GM21723 (cell line): ENCODE data around the gene PACRGL.
"Not testable (repeated sequence)": the region's sequence is repeated elsewhere in the genome, so short reads cannot be mapped to it uniquely, and the experiment has no call there.

Experiments used
- ATAC-seq: cut with Tn5 transposase; IDR thresholded peaks from one replicate; pipeline ENCODE4 v1.9.1; 2021; ENCODE audit warnings: mild to moderate bottlenecking, moderate library complexity; ENCODE audit not compliant: unreplicated experiment

PACRGL gene

DNA sequence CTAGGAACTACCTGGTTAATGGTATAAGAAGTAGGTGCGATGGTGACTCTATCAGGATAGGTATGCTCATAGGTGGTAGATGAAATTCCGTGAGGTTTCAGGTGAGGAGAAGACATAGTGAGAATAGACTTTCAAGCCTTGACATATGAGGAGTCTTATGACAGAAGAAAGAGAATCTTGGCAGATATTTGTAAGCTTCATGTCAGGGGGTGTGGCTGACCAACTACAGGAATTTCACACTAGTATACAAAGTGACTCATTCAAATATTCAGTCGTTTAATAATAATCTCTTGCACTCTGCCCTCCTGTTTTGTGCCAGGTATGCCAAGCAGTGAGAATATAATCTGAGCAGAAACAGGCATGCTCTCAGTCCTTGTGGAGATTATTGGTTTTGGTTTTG, 22.8 kb downstream of the PACRGL start:
- ATAC-seq = no peak

DNA sequence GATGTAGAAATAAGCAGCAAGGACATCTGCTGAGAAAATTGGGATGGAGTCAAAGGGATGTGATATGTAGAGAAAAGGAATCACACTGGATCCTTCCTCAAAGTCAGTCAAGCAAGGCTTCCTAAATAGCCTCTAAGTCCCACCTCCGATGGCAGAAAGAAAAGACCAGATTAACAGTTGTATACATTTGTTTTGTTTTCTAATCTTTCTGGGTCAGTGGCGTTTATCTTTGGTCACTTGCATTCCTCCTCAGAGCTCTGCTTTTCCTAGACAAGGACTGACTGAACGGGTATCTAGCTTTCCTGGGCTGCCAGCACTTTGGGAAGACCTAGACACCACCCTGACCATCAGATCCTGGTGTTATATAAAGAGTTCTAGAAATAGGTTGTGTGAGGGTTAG, 23.2 kb downstream of the PACRGL start:
- ATAC-seq = no peak

DNA sequence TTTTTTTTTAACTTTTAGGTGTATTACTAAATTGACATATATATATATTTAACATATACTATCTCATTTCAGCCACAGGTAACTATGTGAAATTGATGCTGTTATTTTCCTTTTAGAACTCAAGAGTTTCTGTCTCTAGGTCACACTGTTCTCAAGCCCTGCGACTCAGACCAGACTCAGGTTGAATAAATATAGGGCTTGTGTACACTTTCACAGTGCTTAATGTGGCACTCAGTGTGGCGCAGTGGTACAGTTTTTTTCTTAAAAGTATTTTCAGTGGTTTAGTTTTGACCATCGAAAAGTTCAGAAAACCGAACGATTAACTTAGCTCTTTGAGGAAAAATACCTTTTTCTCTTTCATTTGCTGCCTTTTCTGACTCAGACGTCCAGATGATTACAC, 24.7 kb downstream of the PACRGL start:
- no peak for ATAC-seq

DNA sequence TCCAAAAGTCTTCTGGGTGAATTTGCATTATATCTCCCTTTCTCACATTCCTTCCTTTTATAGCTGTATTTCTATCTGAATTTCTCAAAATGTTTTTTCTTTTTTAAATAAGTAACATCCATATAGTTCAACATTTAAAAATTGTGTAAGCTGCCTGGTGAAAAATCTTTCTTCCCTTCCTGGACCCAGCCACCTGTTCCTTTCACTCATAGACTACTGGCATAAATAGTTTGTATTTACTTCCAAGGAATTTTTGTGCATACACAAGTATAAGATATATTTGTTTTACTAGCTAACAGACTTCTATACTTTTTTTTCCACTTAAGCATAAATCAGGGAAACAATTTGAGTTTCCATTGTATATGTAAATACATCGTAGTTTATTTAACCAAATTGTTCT, 35.7 kb downstream of the PACRGL start:
- no peak for ATAC-seq

DNA sequence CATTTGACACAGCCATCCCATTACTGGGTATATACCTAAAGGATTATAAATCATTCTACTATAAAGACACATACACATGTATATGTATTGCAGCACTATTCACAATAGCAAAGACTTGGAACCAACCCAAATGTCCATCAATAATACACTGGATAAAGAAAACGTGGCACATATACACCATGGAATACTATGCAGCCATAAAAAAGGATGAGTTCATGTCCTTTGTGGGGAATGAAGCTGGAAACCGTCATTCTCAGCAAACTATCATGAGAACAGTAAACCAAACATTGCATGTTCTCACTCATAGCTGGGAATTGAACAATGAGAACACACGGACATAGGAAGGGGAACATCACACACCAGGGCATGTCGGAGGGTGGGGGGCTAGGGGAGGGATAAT, 45.7 kb downstream of the PACRGL start:
- not testable (repeated sequence) for ATAC-seq

DNA sequence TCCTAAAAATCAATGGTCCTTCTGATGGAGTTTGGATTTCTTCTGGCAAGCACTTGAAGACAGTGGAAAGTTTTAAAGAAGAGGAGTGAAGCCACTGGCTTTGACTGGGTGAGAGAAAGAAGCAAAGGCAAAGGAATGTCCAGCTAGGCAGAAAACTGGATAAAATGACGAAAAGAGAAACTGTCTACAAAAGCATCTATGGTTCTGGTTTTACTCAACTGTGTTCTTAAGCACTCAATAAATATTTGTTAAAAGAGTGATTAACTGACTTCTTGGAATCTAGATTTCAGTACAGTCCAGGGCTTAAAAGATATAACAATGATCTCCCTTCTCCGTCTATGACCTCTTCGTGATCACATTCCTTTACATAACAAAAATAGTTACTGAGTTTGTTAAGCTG, 52.4 kb downstream of the PACRGL start:
- ATAC-seq = no peak

DNA sequence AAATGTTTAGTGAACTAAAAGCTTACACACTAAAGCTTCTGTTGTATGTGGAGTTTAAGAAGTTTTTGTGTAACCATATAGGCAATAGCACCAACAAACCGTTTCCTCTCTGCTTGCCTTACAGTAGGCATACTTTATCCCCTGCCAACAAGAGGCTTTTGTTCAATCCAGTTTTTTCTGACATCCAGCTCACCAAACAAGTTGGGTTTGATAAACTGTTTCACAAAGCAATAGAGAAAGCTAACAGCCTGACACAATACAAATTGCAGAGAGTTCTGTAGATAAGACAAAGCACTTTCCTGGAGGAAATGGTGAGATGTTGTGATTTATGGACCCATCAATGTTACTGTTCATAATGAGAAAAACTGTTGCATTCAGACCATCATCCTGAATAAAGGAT, 53.8 kb downstream of the PACRGL start:
- no peak for ATAC-seq

DNA sequence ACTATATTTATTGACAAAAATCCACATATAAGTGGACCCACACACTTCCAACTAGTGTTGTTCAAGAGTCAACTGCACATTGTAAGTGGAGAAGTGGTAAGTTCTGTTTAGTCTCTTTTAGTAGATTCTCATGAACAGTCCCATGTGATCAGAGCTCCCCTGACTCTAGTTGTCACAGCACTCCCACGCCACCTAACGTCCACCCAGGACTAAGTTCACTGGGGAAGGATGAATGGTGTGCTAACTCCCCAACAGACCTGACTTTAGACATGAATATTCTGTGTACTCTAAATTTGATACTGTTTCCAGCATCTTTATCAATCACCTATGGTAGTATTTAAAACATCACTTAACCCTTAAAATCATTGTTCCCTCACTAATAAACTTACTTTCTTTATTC, 59.8 kb downstream of the PACRGL start:
- ATAC-seq = no peak

DNA sequence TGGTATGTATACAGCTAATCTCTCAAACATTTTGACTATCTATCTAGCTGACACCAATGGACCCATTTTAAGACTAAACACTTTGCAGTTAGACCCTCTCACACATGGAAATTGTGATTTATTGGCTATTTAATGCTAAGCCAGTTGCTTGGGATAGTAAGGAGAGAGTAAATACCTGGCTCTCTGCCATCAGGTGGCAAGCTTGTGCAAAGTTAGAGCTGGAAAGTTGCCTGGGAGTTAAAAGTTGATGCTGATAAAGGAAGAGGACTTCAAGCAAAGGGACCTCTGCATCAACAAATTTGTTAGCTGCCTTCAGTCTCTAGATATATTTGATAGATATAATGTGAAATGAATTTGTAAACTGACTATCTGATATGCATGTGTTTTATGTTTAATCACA, 61.1 kb downstream of the PACRGL start:
- no peak for ATAC-seq

DNA sequence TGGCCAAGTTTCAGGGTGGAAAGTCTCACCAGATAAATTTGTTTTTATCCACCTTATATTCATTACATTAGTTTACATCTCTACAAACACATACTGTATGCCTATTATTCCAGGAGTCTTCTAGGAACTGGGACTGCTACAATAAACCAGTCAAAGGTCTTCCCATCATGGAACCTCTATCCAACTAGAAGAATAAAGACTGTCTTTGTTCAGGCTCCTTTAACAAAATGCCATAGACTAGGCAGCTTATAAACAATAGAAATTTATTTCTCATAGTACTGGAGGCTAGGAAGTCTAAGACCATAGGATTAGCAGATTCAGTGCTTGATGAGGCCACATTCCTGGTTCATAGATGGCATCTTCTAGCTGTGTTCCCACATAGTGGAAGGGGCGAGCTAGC, 61.6 kb downstream of the PACRGL start:
- ATAC-seq = no peak

DNA sequence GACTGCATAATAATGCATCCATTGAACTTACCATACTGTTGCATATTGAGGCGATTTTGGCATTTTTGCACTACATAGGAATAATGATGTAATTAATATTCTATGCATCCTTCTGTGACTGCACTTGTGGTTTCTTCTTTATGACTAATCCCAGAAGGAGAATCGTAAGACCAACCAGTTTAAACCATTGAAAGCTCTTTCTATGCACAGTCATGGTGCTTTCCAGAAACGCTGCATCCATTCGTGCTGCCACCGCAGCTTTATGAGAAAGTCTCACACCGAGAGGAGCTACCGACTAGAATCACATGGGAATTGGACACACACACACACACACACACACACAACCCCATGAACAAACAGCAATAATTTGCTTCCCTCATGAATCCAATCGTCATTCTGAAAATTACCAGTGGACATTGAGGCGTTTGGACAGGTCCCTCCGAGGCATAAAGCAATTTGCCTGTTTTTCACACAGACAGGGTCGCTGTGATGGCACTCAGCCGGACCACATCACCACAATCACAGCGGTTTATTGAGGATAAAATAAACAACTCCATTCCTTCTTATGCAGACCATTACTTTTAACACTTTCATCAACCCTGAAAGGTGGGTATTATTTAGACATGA, 64.2 kb downstream of the PACRGL start:
- ATAC-seq = no peak

DNA sequence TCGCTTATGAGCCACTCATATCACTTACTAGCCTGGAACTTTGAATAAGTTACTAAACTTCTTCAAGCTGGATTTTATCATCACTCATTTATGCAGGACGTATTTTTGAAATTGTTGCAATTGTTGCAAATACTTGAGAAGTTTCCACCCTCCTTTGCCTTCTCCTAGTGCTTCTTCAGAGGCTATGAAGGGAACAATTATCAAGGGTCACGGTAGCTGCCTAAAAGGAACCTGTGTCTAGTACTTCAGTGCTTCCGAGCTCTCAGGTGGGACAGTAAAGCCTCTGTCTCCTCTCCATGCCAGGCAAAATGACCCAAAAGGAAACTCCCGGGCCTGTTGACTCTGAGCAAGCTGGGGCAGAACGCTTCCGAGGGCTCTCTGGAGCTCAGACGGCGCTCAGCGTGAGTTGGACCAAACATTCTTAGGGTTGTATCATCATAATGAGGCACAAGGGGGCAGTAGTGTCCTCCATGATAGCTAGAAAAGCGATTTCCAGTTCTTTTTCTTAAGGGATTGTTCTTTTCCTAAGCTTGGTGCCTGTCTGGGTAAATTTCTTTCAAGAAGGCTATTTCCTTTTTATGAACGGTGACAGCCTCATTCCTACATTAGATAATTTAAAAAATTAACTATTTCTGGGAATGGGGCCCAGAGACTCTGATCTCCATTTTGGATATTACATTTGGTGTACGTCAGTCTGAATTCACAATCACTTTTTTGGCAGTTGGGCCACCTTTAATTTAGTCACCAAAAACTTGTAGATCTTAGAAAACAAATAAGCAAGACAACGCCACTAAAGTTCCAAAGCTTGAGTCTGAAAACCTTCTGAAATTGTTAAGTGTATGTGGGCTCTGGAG, 73.1 kb downstream of the PACRGL start:
- peak; percentile 84 for ATAC-seq

DNA sequence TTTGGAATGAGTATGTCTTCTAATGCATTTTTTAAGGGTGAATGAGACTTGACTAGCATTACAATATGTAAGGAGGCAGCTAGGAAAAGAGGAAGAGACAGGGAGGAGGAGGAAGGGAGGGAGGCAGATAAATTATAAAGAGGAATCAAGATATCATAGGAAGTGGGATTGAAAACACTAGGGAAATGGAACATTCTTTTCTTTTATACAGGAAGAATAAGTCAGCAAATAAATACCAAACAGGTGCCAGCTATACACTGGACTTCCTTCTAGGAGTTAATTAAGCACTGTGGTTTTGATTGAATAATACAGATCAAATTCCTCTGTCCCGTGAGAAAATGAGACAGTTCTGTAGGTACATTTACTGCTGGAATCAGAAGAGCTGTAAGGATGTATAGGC, 78.6 kb downstream of the PACRGL start:
- ATAC-seq = no peak

DNA sequence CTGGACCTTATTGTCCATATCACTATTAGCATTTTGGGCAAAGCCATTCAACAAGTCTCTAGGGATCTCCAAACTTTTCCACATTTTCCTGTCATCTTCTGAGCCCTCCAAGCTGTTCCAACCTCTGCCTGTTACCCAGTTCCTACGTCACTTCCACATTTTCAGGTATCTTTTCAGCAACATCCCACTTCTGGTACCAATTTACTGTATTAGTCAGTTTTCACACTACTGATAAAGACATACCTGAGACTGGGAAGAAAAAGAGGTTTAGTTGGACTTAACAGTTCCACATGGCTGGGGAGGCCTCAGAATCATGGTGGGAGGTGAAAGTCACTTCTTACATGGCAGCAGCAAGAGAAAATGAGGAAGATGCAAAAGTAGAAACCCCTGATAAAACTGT, 82.9 kb downstream of the PACRGL start:
- ATAC-seq = not testable (repeated sequence)

DNA sequence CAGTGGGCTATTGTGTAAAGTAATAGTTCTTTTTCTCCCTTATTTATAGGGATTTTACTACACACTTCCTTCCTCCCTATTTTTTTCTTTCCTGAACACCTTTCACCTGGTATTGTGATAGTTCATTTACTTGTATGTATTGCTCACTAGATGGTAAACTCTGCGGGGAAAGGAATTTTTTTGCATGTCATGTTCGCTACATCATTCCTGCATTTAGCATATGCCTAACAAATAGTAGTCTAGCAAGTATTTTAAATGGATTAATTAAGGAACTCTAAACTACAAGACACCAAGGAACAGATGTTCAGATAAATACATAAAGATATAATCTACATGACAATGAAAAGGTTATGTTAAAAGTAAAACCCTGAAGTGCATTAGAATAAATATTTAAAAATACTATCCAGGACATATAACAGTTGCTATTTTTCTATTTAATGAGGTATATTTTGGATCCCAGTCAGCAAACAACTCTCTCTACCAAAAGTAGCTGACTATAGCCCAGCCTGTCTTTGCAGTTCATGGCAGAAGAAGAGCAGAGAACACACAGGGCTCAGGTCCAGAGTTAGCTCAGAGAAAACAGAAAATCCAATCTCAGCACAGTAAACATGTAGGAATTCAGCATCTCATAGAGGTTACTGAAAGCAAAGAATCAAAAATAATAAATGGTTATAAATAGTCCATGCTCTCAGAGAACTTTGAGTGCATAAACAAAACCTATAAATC, 87.8 kb downstream of the PACRGL start:
- ATAC-seq = no peak
